MCF 10A (cell line): Measurements from ENCODE around the gene TEAD1. TPM values are rescaled to one million over a fixed set of nuclear protein-coding genes. Genes with fewer than 3 reads are reported as not detected.

Source experiments
- BruUV-seq: library from RNA; stranded (reverse); fragments of 400-500 nt; replicated peaks from 2 replicates; lab custom pipeline; 2021; lab: Mats Ljungman, UMichigan
- CTCF ChIA-PET: fragments of 300-600 bp; sonication (Branson Sonifier 250); formaldehyde crosslinking; extraction: SDS; loops from one replicate; lab custom pipeline; 2021; ENCODE audit warnings: antibody characterized with exemption, inconsistent platforms; lab: Yijun Ruan, JAX
- POLR2A ChIA-PET: fragments of 300-600, 350-650 bp; sonication (Branson Sonifier 250); formaldehyde crosslinking; extraction: SDS; loops from one replicate; lab custom pipeline; 2020; ENCODE audit warnings: antibody characterized with exemption, inconsistent platforms; lab: Yijun Ruan, JAX
- DNase-seq: peaks from one replicate; pipeline ENCODE4 v3.0.0-alpha.2; 2018; ENCODE audit not compliant: unreplicated experiment
- H3K27ac Mint-ChIP-seq: one replicate; pipeline ENCODE4 v1.8.0; 2022; ENCODE audit warnings: mild to moderate bottlenecking, low read depth, mixed read lengths; ENCODE audit not compliant: unreplicated experiment
- H3K27me3 Mint-ChIP-seq: one replicate; pipeline ENCODE4 v1.8.0; 2022; ENCODE audit warnings: mixed read lengths; ENCODE audit not compliant: insufficient read depth, unreplicated experiment
- H3K36me3 Mint-ChIP-seq: one replicate; pipeline ENCODE4 v1.8.0; 2022; ENCODE audit warnings: mild to moderate bottlenecking, moderate library complexity, mixed read lengths; ENCODE audit not compliant: insufficient read depth, unreplicated experiment
- H3K4me1 Mint-ChIP-seq: one replicate; pipeline ENCODE4 v1.8.0; 2022; ENCODE audit warnings: mixed read lengths; ENCODE audit not compliant: insufficient read depth, unreplicated experiment
- H3K4me3 Mint-ChIP-seq: one replicate; pipeline ENCODE4 v1.8.0; 2022; ENCODE audit warnings: mild to moderate bottlenecking, moderate library complexity, mixed read lengths; ENCODE audit not compliant: unreplicated experiment
- H3K9me3 Mint-ChIP-seq: one replicate; pipeline ENCODE4 v1.8.0; 2022; ENCODE audit warnings: mixed read lengths; ENCODE audit not compliant: unreplicated experiment
- CTCF ChIP-seq: fragments of 200-600 bp; IDR thresholded peaks from one replicate; pipeline ENCODE4 v1.8.0; 2022; ENCODE audit warnings: antibody characterized with exemption, mild to moderate bottlenecking; ENCODE audit not compliant: unreplicated experiment
- intact Hi-C: fragments of 100-400 bp; cut with micrococcal nuclease; formaldehyde crosslinking; loops from 2 replicates; pipeline ENCODE4 v1.14.1; 2022
- total RNA-seq: library from RNA; stranded (reverse); gene quantifications from 2 replicates; pipeline ENCODE4 v1.2.3, GENCODE V29; 2022

The TEAD1 gene
- total RNA-seq, 1 experiment from 2014 or later = 123 TPM

GRCh38 chr11:12640926-12641849 lies 33.0 kb upstream of the TEAD1 start:
- Mint-ChIP-seq H3K4me1 (no peaks in the 10 kb centered on the region), H3K27me3 (no peaks in the 10 kb centered on the region), H3K27ac (no peak overlapping the region), H3K4me3 (no peak overlapping the region), H3K36me3 (no peaks in the 10 kb centered on the region), H3K9me3 (no peaks in the 10 kb centered on the region)
- intact Hi-C loops = no loop called here
- BruUV-seq = no TSS peak
- CTCF ChIA-PET = interaction anchor here (0.5 kb wide), 1 partner anchor 853 kb away, joined by 3 read pairs; no protein-coding TSS in a partner anchor
- no peak for TF ChIP-seq CTCF
- DNase-seq = no peak
- POLR2A ChIA-PET = interaction anchor here (0.6 kb wide), 1 partner anchor 102 kb away, joined by 3 read pairs; no protein-coding TSS in a partner anchor

- ChIA-PET POLR2A (no interaction called here), CTCF (interaction anchor here (0.5 kb wide), 2 partner anchors 172 to 853 kb away, joined by 3 read pairs; no protein-coding TSS in a partner anchor)
- Mint-ChIP-seq H3K27me3 (no peaks in the 10 kb centered on the region), H3K4me3 (no peak overlapping the region), H3K9me3 (no peaks in the 10 kb centered on the region), H3K36me3 (no peaks in the 10 kb centered on the region), H3K4me1 (no peaks in the 10 kb centered on the region), H3K27ac (no peak overlapping the region)
- intact Hi-C loops = no loop called here
- no peak for TF ChIP-seq CTCF
- no peak for DNase-seq
- no TSS peak for BruUV-seq
These were observed 32.2 kb upstream of the TEAD1 start for GRCh38 chr11:12642040-12642439.

- H3K36me3 Mint-ChIP-seq = no peaks in the 10 kb centered on the region
- intact Hi-C loops = no loop called here
These were observed 31.3 kb upstream of the TEAD1 start for GRCh38 chr11:12642806-12643428.

More at GRCh38 chr11:12642806-12643428, 31.3 kb upstream of the TEAD1 start:
- no TSS peak for BruUV-seq
- TF ChIP-seq CTCF = no peak
- H3K4me1 Mint-ChIP-seq = no peaks in the 10 kb centered on the region
- no peaks in the 10 kb centered on the region for H3K27me3 Mint-ChIP-seq
- H3K9me3 Mint-ChIP-seq = no peaks in the 10 kb centered on the region
- ChIA-PET CTCF (interaction anchor here (0.5 kb wide), 1 partner anchor 173 kb away, joined by 3 read pairs; no protein-coding TSS in a partner anchor), POLR2A (no interaction called here)
- H3K4me3 Mint-ChIP-seq = no peak overlapping the region
- H3K27ac Mint-ChIP-seq = no peak overlapping the region
- no peak for DNase-seq
